ENCODE measurements around the gene PPP1R3F.
"Not testable (repeated sequence)": the region's sequence is repeated elsewhere in the genome, so short reads cannot be mapped to it uniquely, and the experiment has no call there.

PPP1R3F gene

GRCh38 chrX:49322266-49322665 lies 52.7 kb downstream of the PPP1R3F start:
- not testable (repeated sequence) for DNase-seq (ENCODE audit: low read depth)

- DNase-seq (ENCODE audit: low read depth) = not testable (repeated sequence)
These were observed 54.1 kb downstream of the PPP1R3F start for GRCh38 chrX:49323735-49324134.

GRCh38 chrX:49330421-49330820 lies 60.8 kb downstream of the PPP1R3F start:
- DNase-seq (ENCODE audit: low read depth) = not testable (repeated sequence)

- DNase-seq (ENCODE audit: low read depth) = not testable (repeated sequence)
These were observed 61.7 kb downstream of the PPP1R3F start, which contains the start of gene GAGE13 for GRCh38 chrX:49331282-49331681. Gene GAGE13 (plus strand): TSS chrX:49331582. CDS start chrX:49332738, 1,156 bp downstream.

GRCh38 chrX:49331841-49332240 lies 62.2 kb downstream of the PPP1R3F start:
- DNase-seq (ENCODE audit: low read depth) = not testable (repeated sequence)

Measured in amniotic epithelial cell (primary cell).